GM13976 (cell line): ENCODE measurements around the gene STEEP1.
"Not testable (repeated sequence)": the region's sequence is repeated elsewhere in the genome, so short reads cannot be mapped to it uniquely, and the experiment has no call there.

Source experiments
- DNase-seq: peaks from one replicate; pipeline ENCODE4 v3.0.0; 2012; ENCODE audit warnings: low spot score
- in situ Hi-C: fragments of 300-500 bp; cut with MboI; formaldehyde crosslinking; loops from one replicate; pipeline ENCODE4 v1.12.0; 2022; ENCODE audit warnings: low sequenced_read_pairs, mixed read lengths, inconsistent platforms; ENCODE audit not compliant: unreplicated experiment
- TF ChIP-seq, protein P1 (sequence below): IDR thresholded peaks from 2 replicates; pipeline ENCODE4 v1.5.1; 2012; ENCODE audit warnings: borderline replicate concordance, mild to moderate bottlenecking; ENCODE audit not compliant: insufficient read depth; ENCODE audit errors: extremely low read depth, missing control alignments, control extremely low read depth

STEEP1 gene

GRCh38 chrX:119507206-119507605, 58.0 kb downstream of the STEEP1 start:
- TF ChIP-seq, protein P1, sequence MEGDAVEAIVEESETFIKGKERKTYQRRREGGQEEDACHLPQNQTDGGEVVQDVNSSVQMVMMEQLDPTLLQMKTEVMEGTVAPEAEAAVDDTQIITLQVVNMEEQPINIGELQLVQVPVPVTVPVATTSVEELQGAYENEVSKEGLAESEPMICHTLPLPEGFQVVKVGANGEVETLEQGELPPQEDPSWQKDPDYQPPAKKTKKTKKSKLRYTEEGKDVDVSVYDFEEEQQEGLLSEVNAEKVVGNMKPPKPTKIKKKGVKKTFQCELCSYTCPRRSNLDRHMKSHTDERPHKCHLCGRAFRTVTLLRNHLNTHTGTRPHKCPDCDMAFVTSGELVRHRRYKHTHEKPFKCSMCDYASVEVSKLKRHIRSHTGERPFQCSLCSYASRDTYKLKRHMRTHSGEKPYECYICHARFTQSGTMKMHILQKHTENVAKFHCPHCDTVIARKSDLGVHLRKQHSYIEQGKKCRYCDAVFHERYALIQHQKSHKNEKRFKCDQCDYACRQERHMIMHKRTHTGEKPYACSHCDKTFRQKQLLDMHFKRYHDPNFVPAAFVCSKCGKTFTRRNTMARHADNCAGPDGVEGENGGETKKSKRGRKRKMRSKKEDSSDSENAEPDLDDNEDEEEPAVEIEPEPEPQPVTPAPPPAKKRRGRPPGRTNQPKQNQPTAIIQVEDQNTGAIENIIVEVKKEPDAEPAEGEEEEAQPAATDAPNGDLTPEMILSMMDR, result no peak
- in situ Hi-C loops, result loop anchor here (25.0 kb wide), 1 partner anchor 230 kb away; no protein-coding TSS in a partner anchor
- no peak for DNase-seq

GRCh38 chrX:119505945-119506344, 59.3 kb downstream of the STEEP1 start:
- no peak for DNase-seq
- TF ChIP-seq, protein P1, result no peak
- in situ Hi-C loops, result loop anchor here (25.0 kb wide), 1 partner anchor 231 kb away; no protein-coding TSS in a partner anchor

DNA sequence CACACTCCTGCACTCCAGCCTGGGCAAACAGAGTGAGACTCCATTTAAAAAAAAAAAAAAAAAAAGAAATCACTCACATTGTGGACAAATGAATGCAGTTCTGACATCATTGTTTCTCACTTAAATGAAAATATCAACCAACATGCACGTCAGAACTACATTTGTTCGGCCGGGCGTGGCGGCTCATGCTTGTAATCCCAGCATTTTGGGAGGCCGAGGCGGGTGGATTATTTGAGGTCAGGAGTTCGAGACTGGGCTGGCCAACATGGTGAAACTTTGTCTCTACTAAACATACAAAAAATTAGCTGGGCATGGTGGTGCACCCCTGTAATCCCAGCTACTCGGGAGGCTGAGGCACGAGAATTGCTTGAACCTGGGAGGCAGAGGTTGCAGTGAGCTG, 60.1 kb downstream of the STEEP1 start:
- in situ Hi-C loops, result loop anchor here (25.0 kb wide), 1 partner anchor 232 kb away; no protein-coding TSS in a partner anchor
- DNase-seq, result not testable (repeated sequence)

GRCh38 chrX:119503484-119503861, 61.7 kb downstream of the STEEP1 start:
- TF ChIP-seq, protein P1, result no peak
- no peak for DNase-seq
- in situ Hi-C loops, result loop anchor here (25.0 kb wide), 1 partner anchor 234 kb away; no protein-coding TSS in a partner anchor

DNA sequence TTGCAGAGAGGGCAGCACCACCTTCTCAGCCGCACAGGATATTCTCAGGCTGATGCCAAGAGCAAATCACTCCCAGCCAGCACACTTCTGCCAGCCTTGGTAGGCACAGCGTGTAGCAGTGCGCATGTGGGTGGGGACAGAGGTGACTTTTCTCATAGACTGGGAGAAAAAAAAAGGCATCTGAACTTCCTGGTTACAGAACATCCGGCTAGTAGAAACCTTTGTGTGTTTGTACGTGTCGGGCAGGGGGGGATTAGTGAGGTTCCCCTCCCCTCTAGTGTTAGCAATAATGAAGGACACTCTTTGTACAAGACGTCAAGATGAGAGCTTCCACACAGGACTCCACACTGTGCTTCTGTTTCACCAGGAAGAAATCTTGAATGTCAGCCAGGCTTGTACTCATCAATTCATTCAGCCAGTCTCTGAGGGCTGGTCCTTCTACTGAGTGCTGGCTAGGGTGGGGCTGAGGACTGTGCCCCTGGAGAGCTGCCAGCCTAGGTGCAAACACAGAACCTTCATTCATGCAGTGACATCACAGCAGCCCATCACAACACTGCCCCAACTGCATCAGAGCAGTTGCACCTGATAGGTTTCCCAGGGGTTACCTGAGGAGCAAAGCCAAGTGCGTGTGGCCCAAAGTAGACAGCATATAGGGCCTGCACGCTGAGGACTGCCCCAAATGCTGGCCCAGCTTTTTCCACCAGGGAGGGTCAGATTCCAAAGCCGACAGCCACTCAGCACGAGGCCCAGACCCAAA, 62.3 kb downstream of the STEEP1 start:
- TF ChIP-seq, protein P1, result no peak
- DNase-seq, result no peak
- in situ Hi-C loops, result loop anchor here (25.0 kb wide), 1 partner anchor 234 kb away; no protein-coding TSS in a partner anchor

- DNase-seq, result no peak
- in situ Hi-C loops, result loop anchor here (25.0 kb wide), 1 partner anchor 236 kb away; no protein-coding TSS in a partner anchor
- TF ChIP-seq, protein P1, result no peak
Observed at GRCh38 chrX:119501511-119502148, 63.6 kb downstream of the STEEP1 start.
